Thyroid gland (tissue), 4 donors: Measurements from ENCODE around the gene MCF2L.

Experiments
- CTCF ChIP-seq, 6 experiments: fragments of 200-600 bp in 3 of 6; fragments of 450-650 bp in 3 of 6; sonication (generic) in 3 of 6; IDR thresholded peaks; one replicate each; pipeline ENCODE4 v1.5.1; 2016 to 2019; ENCODE audit warnings: antibody characterized with exemption in 6 of 6, mild to moderate bottlenecking in 2 of 6, inconsistent platforms in 1 of 6, moderate library complexity in 1 of 6
- POLR2A ChIP-seq, 2 donors: fragments of 450-650 bp; IDR thresholded peaks; one replicate each; pipeline ENCODE4 v1.6.1; 2017; ENCODE audit warnings: antibody characterized with exemption in 2 of 2, mild to moderate bottlenecking in 2 of 2, moderate library complexity in 1 of 2

- TF ChIP-seq CTCF (IDR thresholded peaks at IDR 0.05) (no peak), POLR2A (IDR thresholded peaks at IDR 0.05) (no peak)
Observed at GRCh38 chr13:113041896-113042295, 72.9 kb downstream of the MCF2L start.
